WTC11 (cell line): ENCODE data around the gene GNAS. TPM values are rescaled to one million over a fixed set of nuclear protein-coding genes. Genes with fewer than 3 reads are reported as not detected.

Experiments
- ATAC-seq: fragments of 200-7000 bp; cut with Tn5 transposase; 2 replicates; pipeline ENCODE4 v1.10.0; 2021; ENCODE audit warnings: mild to moderate bottlenecking, moderate library complexity
- CTCF ChIA-PET: fragments of 300-600 bp; sonication (Branson Sonifier 250); formaldehyde crosslinking; loops from one replicate; lab custom pipeline; 2021; ENCODE audit warnings: antibody characterized with exemption; lab: Charles Lee
- POLR2A ChIA-PET: fragments of 350-600 bp; sonication (Branson Sonifier 250); formaldehyde crosslinking; loops from one replicate; lab custom pipeline; 2021; ENCODE audit warnings: antibody characterized with exemption; lab: Charles Lee
- DNase-seq: peaks from one replicate; pipeline ENCODE4 v3.0.0; 2021; ENCODE audit warnings: low spot score
- H3K27ac Mint-ChIP-seq: 2 replicates; pipeline ENCODE4 v1.8.0; 2021; ENCODE audit warnings: mixed read lengths
- H3K27me3 Mint-ChIP-seq: 2 replicates; pipeline ENCODE4 v1.8.0; 2021; ENCODE audit warnings: low read depth, mild to moderate bottlenecking, moderate library complexity, mixed read lengths
- H3K36me3 Mint-ChIP-seq: 2 replicates; pipeline ENCODE4 v1.8.0; 2021; ENCODE audit warnings: mixed read lengths
- H3K4me1 Mint-ChIP-seq: 2 replicates; pipeline ENCODE4 v1.8.0; 2022; ENCODE audit warnings: mixed read lengths
- H3K4me3 Mint-ChIP-seq: 2 replicates; pipeline ENCODE4 v1.8.0; 2021; ENCODE audit warnings: mild to moderate bottlenecking, moderate library complexity, mixed read lengths
- H3K9me3 Mint-ChIP-seq: 2 replicates; pipeline ENCODE4 v1.8.0; 2021; ENCODE audit warnings: mixed read lengths
- CBFB ChIP-seq: sonication (generic); formaldehyde crosslinking; IDR thresholded peaks from 2 replicates; pipeline ENCODE4 v1.8.1; 2022; ENCODE audit warnings: mild to moderate bottlenecking, low read depth, missing genetic modification reagents
- CTCF ChIP-seq: fragments of 200-600 bp; IDR thresholded peaks from 2 replicates; pipeline ENCODE4 v1.8.0; 2022; ENCODE audit warnings: antibody characterized with exemption
- E2F4 ChIP-seq: sonication (generic); formaldehyde crosslinking; IDR thresholded peaks from 2 replicates; pipeline ENCODE4 v1.8.1; 2022; ENCODE audit warnings: low read depth, mild to moderate bottlenecking, moderate library complexity, missing genetic modification reagents, borderline replicate concordance
- ELF4 ChIP-seq: sonication (generic); formaldehyde crosslinking; IDR thresholded peaks from 2 replicates; pipeline ENCODE4 v1.8.1; 2022; ENCODE audit warnings: low read depth, mild to moderate bottlenecking, moderate library complexity, missing genetic modification reagents
- FOXJ3 ChIP-seq: sonication (generic); formaldehyde crosslinking; IDR thresholded peaks from 2 replicates; pipeline ENCODE4 v1.9.0; 2021; ENCODE audit warnings: missing genetic modification reagents, mild to moderate bottlenecking, borderline replicate concordance
- MAX ChIP-seq: sonication (generic); formaldehyde crosslinking; IDR thresholded peaks from 2 replicates; pipeline ENCODE4 v1.8.0; 2022; ENCODE audit warnings: mild to moderate bottlenecking, missing genetic modification reagents
- MLX ChIP-seq: sonication (generic); formaldehyde crosslinking; IDR thresholded peaks from 2 replicates; pipeline ENCODE4 v1.8.1; 2023; ENCODE audit warnings: mild to moderate bottlenecking, missing genetic modification reagents, moderate library complexity
- NFATC4 ChIP-seq: fragments of 250-450 bp; sonication (Bioruptor Pico); IDR thresholded peaks from 2 replicates; pipeline ENCODE4 v1.9.0; 2021; ENCODE audit warnings: mild to moderate bottlenecking
- NFYB ChIP-seq: sonication (generic); formaldehyde crosslinking; conservative IDR thresholded peaks from 2 replicates; pipeline ENCODE4 v1.8.0; 2022; ENCODE audit warnings: low read depth, missing genetic modification reagents
- OVOL2 ChIP-seq: fragments of 250-450 bp; sonication (Bioruptor Pico); IDR thresholded peaks from 2 replicates; pipeline ENCODE4 v1.9.0; 2021; ENCODE audit warnings: mild to moderate bottlenecking, borderline replicate concordance
- SMAD3 ChIP-seq: sonication (generic); formaldehyde crosslinking; IDR thresholded peaks from 2 replicates; pipeline ENCODE4 v1.8.0; 2022; ENCODE audit warnings: missing genetic modification reagents, mild to moderate bottlenecking, borderline replicate concordance
- STAT6 ChIP-seq: sonication (generic); formaldehyde crosslinking; conservative IDR thresholded peaks from 2 replicates; pipeline ENCODE4 v1.8.1; 2023; ENCODE audit warnings: mild to moderate bottlenecking, low read depth, missing genetic modification reagents, moderate library complexity
- ZMAT4 ChIP-seq: fragments of 250-450 bp; sonication (Bioruptor Pico); IDR thresholded peaks from 2 replicates; pipeline ENCODE4 v1.9.0; 2021; ENCODE audit warnings: mild to moderate bottlenecking
- ZNF138 ChIP-seq: sonication (generic); formaldehyde crosslinking; conservative IDR thresholded peaks from 2 replicates; pipeline ENCODE4 v1.8.1; 2022; ENCODE audit warnings: mild to moderate bottlenecking, moderate library complexity, missing genetic modification reagents
- ZNF281 ChIP-seq: sonication (generic); formaldehyde crosslinking; IDR thresholded peaks from 2 replicates; pipeline ENCODE4 v1.8.0; 2023; ENCODE audit warnings: mild to moderate bottlenecking, missing genetic modification reagents
- ZNF423 ChIP-seq: fragments of 250-450 bp; sonication (Bioruptor Pico); IDR thresholded peaks from 2 replicates; pipeline ENCODE4 v2.1.2; 2022; ENCODE audit warnings: mild to moderate bottlenecking, moderate library complexity
- ZNF532 ChIP-seq: fragments of 250-450 bp; sonication (Bioruptor Pico); IDR thresholded peaks from 2 replicates; pipeline ENCODE4 v1.9.0; 2021; ENCODE audit warnings: mild to moderate bottlenecking, borderline replicate concordance
- total RNA-seq: library from RNA; stranded (reverse); gene quantifications from 3 replicates; pipeline ENCODE4 v1.2.3, GENCODE V29; 2021

Gene GNAS
- total RNA-seq, 1 experiment from 2014 or later: 868 TPM

GRCh38 chr20:58956078-58956477 is 103.6 kb downstream of the GNAS start (continued):
- TF ChIP-seq CTCF: no peak

GRCh38 chr20:58959652-58960051 is 107.1 kb downstream of the GNAS start:
- Mint-ChIP-seq H3K9me3 (peaks cover 5% of the 10 kb centered on the region), H3K27ac (no peak overlapping the region; the same call in 1 of the 2 replicates), H3K4me3 (no peak overlapping the region), H3K36me3 (no peaks in the 10 kb centered on the region), H3K27me3 (peaks cover 5% of the 10 kb centered on the region; the same call in 1 of the 2 replicates), H3K4me1 (no peaks in the 10 kb centered on the region)
- ATAC-seq: no peak
- ChIA-PET POLR2A (interaction anchor here (0.5 kb wide), 1 partner anchor 281 kb away, joined by 3 read pairs; no protein-coding TSS in a partner anchor), CTCF (interaction anchor here (0.5 kb wide), 1 partner anchor 282 kb away, joined by 3 read pairs; no protein-coding TSS in a partner anchor)
- no peak for DNase-seq
- no peak for TF ChIP-seq MLX (CRISPR knock-in tag)
- no peak for TF ChIP-seq NFATC4 (CRISPR knock-in tag)
- no peak for TF ChIP-seq ELF4 (CRISPR knock-in tag)
- no peak for TF ChIP-seq MAX (CRISPR knock-in tag)
- TF ChIP-seq E2F4: no peak
- TF ChIP-seq CTCF: no peak
- TF ChIP-seq ZNF281 (CRISPR knock-in tag): no peak
- no peak for TF ChIP-seq OVOL2
- TF ChIP-seq STAT6 (CRISPR knock-in tag): no peak
- TF ChIP-seq FOXJ3 (CRISPR knock-in tag): no peak
- TF ChIP-seq ZNF138 (CRISPR knock-in tag): no peak
- no peak for TF ChIP-seq ZNF423 (CRISPR knock-in tag)
- TF ChIP-seq SMAD3 (CRISPR knock-in tag): no peak
- TF ChIP-seq ZNF532 (CRISPR knock-in tag): no peak
- no peak for TF ChIP-seq CBFB
- no peak for TF ChIP-seq NFYB (CRISPR knock-in tag)
- TF ChIP-seq ZMAT4 (CRISPR knock-in tag): no peak
